ENCODE data around the gene PNLDC1.
"Not testable (repeated sequence)": the region's sequence is repeated elsewhere in the genome, so short reads cannot be mapped to it uniquely, and the experiment has no call there.

Gene PNLDC1

DNA sequence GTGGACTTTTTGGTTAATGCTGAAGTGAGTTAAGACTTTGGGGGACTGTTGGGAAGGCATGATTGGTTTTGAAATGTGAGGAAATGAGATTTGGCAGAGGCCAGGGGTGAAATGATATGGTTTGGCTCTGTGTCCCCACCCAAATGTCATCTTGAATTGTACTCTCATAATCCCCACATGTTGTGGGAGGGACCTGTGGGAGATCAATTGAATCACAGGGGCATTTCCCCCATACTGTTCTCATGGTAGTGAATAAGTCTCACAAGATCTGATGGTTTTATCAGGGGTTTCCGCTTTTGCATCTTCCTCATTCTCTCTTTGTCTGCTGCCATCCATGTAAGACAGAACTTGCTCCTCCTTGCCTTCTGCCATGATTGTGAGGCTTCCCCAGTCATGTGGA lies 49.8 kb downstream of the PNLDC1 start:
- not testable (repeated sequence) for DNase-seq (ENCODE audit: low read depth, low spot score)

DNA sequence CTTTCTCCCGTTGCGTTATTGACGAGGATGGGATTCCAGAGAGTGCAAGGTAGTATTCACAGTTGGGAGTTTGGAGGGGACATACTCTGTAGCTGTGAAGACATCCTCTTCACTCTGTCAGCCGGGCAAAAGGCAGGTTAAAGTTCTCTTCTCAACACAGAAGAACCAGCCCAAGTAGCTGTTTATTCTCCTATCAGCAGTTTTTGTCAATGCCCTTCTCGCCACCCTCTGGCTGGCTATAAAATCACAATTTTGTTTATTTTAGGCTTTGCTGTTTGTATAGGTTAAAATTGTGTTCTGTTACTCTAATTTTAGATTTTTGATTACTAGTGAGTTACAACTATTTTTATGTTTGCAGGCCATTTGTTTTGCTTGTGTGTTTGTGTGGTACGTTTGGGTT lies 52.8 kb downstream of the PNLDC1 start:
- DNase-seq (ENCODE audit: low read depth, low spot score): no peak

DNA sequence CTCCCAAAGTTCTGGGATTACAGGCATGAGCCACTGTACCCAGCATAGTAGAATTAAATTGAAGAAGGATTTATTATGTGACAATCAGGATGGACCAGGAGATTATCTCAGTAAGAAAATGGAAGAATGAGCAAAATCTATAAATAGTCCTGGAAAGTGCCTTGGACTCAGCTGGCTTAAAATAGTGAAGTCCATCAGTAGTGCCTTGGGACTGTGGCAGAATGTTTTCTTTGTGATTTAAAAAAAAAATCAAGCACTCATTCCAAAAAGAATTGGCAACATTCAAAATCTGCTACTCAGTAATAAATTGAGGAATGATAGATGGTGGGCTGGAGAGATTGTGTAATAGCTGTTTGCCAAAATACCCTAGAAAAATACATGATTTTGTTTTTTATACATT lies 53.7 kb downstream of the PNLDC1 start:
- no peak for DNase-seq (ENCODE audit: low read depth, low spot score)

DNA sequence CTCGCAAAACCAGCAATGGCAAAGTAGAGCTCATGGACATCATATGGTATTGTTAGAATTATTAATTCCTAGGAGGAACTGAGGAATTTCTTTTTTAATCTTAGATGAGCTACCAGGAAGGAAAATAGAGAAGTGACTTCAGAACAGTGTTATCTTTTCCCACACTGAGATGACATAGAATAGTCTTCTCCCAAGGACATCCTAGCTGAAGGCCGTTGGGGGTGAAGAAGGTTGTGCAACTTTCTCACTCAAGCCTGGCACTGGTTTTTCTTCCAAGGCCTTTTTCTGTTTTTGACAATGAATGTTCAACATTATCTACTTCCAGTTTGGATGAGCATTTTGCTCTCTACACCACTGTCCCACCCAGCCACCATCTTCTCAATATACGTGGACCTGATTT lies 54.9 kb downstream of the PNLDC1 start:
- DNase-seq (ENCODE audit: low read depth, low spot score): no peak

DNA sequence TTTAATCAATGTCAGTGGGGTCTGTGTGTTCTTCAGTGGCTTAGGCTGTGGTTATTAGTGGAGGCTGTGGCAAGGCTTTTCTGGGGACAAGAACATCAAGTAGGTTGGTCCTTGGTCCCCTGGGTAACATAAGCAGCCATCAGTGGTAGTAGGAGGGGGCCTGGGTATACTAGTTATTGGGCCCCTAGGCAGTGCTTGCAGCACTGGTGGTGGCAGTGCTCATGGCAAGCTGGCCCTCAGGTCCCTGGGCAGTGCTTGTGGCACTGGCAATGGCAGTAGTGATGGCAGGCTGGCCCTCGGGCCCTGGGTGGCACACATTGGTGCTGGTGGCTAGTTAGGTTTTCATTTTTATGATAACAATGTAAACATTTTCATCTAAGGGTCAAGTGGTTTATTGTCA lies 58.2 kb downstream of the PNLDC1 start:
- no peak for DNase-seq (ENCODE audit: low read depth, low spot score)

DNA sequence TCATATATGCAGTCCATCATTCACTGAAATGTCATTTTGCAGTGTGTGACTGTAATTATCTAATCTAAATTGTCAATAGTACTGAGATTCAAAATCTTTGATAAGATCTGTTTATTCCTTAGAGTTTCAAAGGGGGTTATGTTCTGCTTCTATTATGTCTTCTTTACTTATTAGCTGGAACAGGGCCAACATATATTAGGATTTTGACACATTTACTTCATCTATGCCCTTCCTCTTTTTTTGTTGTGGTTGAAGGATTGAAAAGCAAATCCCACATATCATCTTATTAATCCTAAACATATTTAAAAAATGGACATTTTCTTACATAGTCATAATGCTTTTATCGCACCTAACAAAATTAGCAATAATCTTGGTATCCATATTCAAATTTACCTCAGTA lies 60.4 kb downstream of the PNLDC1 start:
- no peak for DNase-seq (ENCODE audit: low read depth, low spot score)

DNA sequence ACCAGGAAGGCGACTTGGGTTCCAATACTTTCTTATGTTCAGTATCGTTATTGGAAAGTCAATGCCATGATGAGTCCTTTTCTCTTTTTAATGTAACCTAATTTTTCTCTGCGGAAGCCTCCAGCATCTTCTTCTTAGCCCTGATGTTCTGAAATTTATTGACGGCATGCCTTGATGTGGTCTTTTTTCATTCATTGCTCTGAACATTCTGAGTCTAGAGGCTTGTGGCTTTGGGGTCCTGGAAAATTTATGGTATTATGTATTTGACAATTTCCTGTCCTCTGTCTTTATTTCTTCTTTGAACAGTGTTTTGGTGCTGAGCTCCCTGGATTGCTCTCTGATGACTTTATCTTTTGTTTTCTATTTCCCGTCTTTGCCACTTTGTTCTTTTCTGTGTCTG lies 62.0 kb downstream of the PNLDC1 start:
- no peak for DNase-seq (ENCODE audit: low read depth, low spot score)

DNA sequence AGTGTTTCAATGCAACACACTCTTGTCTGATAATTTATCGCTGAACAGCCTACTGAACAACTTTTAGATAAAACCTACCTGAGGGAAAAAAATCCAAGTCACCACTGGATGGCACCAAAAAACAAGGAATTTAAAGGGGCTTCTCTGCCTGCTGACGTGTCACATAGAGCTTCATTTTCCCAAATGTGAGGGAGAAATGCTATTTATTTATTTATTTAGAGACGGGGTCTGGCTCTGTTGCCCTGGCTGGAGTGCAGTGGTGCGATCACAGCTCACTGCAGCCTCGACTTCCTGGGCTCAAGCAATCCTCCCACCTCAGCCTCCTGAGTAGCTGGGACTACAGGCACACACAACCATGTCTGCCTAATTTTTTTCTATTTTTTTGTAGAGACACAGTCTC lies 63.3 kb downstream of the PNLDC1 start:
- peak; percentile 12 for DNase-seq (ENCODE audit: low read depth, low spot score)

DNA sequence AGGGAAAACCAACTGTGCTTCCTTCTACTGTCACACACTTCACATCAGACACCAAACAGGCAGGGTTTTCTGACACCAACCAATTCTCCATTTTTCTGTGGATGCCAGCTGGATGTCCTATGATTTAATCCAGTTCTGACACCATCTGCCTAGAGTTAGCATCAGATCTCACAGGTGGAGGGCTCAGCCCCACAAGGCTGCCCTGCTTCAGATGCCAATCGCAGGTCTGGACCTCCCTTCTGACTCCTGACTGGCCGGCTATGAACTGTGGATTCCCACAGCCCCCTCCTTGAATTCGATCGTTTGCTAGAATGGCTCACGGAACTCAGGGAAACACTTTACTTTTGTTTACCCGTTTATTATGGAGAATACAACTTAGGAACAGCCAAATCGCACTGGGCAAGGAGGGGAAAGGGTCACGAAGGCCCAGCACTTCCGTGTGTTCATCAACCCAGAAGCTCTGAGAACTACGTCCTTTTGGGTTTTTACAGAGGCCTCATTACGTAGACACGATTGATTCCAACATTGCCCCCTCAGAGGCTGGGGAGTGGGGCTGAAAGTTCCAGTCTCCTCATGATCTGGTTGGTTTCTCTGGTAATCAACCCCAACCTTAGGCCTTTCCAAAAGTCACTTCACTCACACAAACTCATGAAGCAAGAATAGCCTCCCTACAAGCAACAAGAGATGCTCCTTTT lies 65.3 kb downstream of the PNLDC1 start:
- DNase-seq (ENCODE audit: low read depth, low spot score): no peak

DNA sequence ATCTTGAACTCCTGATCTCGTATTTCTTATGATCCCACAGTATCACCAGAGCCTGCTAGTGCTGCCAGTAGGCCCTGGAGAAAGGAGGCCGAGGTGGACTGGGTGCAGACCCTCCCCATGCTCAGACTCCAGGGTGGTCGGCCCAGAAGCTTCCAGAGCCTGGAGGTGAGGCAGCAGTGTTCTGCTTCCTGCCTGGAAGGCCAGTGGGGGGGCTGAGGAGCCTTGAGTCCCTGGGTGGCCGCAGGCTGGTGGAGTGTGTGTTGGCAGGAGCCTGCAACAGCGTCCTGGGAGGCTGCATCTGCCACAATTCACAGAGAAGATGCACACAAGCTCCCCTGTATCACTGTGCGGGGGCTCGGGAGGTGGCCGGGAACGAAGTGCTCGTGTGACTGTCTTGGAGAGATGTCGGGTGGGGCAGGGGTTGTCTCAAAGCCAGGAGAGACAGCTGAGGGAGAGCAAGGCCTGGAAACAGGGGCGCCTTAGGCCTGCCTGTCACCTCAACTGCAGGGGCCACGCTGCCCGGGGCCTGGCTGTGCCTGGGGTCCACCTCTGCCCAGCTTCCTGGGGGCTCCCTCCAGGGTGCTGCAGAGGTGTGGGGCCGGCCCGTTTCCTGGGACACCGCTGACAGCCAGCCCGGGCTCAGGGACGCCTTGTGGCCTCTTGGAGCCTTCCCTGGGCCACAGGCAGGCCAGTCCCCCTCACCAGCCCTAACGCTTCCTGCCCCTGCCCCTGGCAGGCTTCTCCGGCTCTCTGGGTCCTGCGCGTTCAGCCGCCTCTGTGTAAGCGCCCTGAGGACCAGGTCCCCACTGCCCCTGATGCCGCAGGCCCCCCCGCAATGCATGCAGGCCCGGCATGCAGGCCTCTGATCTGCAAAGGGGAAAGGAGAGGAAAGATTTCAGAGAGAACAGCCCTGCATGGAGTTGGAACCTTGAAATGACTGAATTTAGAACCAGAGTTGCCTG lies 66.5 kb downstream of the PNLDC1 start:
- DNase-seq (ENCODE audit: low read depth, low spot score): no peak
